NCI-H2196 (cell line): ENCODE results near the gene AP5Z1.

Experiments used
- DNase-seq: peaks from one replicate; lab custom pipeline; 2025; ENCODE audit not compliant: unreplicated experiment; lab: John Stamatoyannopoulos, UW

The AP5Z1 gene

DNA sequence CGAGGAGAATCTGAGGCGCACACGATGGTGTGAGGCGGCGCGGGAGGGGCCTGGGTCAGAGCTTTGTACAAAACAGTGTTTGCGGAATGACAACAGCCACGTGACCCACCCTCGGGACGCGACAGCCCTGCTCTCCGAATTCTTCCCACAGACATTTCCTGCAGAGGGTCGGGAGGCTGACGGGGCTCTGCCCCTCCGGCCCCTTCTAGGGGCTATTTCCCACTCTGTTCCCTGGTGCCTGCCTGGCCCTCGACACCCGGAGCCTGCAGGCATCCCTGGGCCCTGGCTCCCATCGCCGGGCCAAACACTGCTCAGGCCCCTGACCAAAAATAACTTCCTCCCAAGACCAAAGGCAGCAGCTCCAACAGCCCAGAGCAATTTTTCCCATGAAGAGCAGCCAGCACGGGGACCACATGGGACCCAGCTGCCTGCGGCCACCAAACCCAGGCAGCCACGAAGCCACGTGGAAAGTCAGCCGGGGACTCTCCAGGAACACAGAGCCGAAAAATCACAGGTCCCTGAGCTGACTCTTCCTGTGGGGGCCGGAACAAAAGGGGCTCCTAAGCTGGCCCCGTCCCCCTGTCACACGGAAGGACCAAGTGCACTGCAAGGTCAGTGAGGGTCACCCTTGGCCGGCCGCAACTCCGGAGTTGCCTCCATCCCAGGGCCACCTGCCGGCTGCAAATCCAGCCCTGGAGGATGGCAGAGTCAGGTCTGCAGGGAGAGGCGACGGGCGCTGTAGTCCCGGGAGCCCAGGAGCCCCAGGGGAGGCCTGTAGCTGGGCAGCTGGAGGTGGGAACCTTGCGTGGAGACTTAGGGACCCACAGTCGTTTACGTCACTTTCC lies 44.4 kb downstream of the AP5Z1 start:
- DNase-seq = no peak

- DNase-seq = no peak
Observed at GRCh38 chr7:4820405-4820966, 45.1 kb downstream of the AP5Z1 start.

- DNase-seq = no peak
Observed at GRCh38 chr7:4820967-4821471, 45.6 kb downstream of the AP5Z1 start.

- no peak for DNase-seq
Observed at GRCh38 chr7:4822677-4823076, 47.3 kb downstream of the AP5Z1 start.

DNA sequence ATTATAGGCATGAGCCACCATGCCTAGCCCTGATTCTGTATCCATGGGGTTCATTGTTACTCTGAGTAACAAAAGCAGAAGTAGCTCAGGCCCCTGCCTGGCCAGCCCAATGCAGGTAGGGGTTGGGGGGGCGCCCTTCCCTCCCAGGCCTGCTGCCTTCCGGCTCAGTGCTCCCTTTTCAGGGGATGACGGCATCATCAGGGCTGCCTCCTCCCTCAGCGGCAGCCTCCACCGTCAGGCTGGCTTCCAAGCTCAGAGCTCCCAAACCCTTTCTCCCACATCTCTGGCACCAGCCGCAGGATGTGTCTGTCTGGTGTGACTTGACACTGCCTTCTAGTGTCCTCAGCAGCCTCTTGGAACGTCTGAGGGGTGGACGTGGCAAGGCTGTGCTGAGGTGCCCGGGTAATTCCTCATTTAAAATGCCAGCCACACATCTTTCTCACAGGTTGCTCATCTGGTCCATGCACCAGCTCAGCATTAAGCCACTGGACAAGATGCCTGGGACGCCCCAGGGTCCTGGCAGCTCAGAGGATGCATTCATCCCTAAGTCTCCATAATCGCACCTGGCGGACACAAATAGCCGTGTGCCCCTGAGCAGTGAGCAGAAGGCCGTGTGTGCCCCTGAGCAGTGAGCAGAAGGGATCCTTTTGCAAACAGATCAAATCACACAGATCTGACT lies 48.2 kb downstream of the AP5Z1 start:
- DNase-seq = no peak

DNA sequence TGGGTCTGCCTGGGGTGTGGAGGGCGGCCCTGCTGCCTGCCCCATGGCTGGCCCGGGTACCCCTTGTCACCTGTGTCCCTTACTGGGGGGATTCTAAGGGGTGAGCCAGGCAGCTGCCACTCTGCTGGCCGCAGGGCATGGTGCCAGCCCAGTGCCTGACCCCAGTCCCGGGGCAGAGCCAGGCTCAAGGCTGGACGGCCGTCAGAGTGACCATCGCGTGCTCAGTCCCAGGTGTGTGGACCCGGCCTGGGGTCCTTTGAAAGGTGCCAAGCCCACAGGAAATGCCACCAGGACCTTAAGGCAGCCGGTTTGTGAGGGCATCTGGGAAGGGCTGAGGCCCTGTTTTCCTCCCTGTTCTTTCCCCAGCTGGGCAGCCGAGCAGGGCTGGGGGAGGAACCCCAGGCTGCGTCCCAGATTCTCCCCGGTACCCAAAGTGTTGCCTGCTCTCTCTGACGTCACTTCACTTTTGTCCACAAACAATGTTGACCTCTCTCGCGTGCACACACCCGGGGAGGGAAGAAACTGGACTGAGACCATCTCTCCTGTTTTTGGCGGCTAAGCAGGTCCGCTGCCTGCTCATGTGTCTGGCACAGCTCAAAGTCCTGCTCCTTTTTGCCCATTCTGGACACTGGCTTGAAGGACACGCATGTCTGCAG lies 48.8 kb downstream of the AP5Z1 start:
- DNase-seq = no peak

DNA sequence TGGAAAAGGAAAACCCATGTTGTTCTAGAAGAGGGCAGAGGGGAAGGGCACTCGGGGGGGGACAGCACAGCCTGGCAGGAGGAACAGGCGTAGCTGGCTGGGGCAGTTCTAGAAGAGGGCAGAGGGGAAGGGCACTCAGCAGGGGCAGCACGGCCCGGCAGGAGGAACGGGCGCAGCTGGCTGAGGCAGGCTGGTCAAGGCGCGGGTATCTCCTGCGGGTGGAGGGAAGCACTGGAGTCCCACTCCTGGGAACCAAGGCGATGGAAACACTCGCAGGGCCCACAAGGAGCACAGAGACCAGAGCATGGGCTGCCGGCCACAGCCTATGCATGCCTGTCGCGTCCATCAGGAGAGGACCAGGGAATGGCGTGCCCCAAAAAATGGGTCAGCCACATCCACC lies 49.7 kb downstream of the AP5Z1 start:
- DNase-seq = no peak

- DNase-seq = no peak
Observed at GRCh38 chr7:4828720-4829383, 53.4 kb downstream of the AP5Z1 start.

DNA sequence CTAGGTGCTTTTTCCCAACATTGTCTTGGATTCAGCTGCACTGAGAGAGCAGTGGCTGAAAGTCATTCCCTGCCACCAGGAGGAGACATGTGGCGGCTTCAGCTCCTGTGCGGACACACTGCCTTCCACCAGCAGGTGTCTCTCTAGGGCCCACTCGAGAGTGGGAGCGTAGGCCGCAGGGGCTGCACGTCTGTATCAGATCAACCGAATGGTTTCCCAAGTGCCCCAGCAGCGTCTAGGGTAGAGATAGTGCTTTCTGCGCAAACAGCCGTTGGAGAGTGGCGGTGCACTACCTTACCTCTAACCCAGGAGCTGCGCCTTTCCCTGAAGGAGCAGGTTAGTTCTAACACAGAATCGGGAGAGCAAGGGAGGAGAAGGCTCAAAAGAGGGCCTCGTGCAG lies 54.8 kb downstream of the AP5Z1 start:
- DNase-seq = no peak

DNA sequence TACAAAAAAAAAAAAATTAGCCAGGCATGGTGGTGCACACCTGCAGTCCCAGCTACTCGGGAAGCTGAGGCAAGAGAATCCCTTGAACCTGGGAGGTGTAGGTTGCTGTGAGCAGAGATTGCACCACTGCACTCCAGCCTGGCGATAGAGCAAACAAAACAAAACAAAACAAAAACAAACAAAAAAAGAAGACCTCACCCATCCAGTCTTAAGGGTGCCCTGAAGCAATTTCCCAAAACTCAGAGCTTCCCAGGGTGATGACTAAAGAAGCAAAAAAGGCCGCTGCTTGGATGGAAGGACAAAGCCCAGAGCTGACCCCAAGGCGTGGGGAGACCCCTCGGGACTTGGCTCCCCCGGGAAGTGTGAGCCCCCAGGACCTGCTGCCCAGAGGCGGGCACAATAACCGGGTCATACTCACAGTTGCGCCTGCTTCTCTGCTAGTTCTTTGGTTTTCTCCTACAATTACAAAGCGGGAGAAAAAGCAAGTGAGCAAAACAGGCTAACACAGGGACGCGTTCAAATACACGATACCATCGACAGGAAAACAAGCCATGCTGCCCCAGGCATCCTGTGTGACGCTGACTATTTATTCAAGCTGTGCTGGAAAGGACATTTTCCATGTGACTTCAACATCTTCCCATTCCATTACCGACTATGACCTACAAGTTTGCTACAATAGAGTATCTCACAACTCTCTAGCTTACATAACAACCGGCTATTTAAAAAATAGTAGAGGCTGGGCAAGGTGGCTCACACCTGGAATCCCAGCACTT lies 56.5 kb downstream of the AP5Z1 start:
- no peak for DNase-seq

GRCh38 chr7:4832711-4833110 lies 57.3 kb downstream of the AP5Z1 start:
- DNase-seq = no peak

GRCh38 chr7:4833176-4833575 lies 57.8 kb downstream of the AP5Z1 start:
- no peak for DNase-seq

DNA sequence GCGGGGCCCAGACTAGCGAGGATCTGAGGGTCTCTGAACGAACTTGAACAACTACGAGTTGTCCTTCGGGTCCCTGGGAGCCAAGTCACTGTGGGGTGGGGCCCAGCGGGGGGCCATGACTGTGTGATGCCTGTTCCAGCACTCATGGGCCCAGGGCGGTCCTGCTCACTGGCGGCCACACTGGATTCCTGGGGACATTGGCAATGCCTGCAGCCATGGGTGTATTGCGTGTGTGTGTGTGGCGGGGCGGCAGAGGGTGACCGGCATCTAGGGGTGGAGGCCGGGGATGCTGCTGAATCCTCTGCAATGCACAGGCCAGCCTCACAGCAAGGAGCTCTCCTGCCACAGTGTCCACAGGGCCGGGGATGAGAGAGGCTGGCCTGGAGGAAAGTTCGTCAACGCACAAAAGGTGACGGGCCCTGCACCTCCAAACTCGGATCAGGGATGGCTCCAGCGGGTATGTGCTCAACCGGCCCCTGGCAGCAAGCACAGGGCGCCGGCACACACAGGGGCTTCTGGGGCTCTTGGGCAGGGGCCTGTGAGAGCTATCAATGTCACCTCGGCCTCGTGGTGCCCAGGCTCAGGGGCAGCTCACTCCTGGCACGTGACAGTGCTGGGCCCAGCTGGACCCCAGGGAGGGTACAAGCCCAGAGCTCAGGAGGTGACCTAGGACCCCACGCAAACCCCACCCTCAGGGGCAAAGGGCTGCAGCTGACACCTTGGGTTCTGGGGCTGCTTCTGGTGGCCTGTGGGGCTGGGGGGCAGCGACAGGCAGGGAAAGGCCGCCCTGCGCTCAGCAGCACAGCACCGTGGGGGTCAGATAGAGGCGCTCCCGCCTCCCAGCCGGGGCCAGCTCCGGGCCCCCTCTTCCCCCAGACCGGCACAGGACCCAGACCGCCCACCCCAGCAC lies 58.5 kb downstream of the AP5Z1 start:
- no peak for DNase-seq

- DNase-seq = no peak
Observed at GRCh38 chr7:4834601-4835397, 59.4 kb downstream of the AP5Z1 start.

- no peak for DNase-seq
Observed at GRCh38 chr7:4835398-4836205, 60.2 kb downstream of the AP5Z1 start.

- no peak for DNase-seq
Observed at GRCh38 chr7:4836206-4836661, 60.8 kb downstream of the AP5Z1 start.

GRCh38 chr7:4837041-4837802 lies 61.8 kb downstream of the AP5Z1 start:
- no peak for DNase-seq
